Sigmoid colon (tissue), 4 donors: ENCODE results near the gene TRUB2.

Experiments used
- EP300 ChIP-seq, 4 donors: sonication (generic); formaldehyde crosslinking; IDR thresholded peaks; one replicate each; pipeline ENCODE4 v1.6.1; 2017; ENCODE audit warnings: antibody characterized with exemption in 4 of 4
- POLR2A ChIP-seq, 2 donors: fragments of 450-650 bp; IDR thresholded peaks; one replicate each; pipeline ENCODE4 v1.6.1; 2016; ENCODE audit warnings: antibody characterized with exemption in 2 of 2, mild to moderate bottlenecking in 2 of 2, moderate library complexity in 2 of 2
- POLR2AphosphoS5 ChIP-seq, 4 donors: sonication (generic); formaldehyde crosslinking; IDR thresholded peaks; one replicate each; pipeline ENCODE4 v1.6.1; 2017; ENCODE audit warnings: antibody characterized with exemption in 4 of 4
- TF ChIP-seq, protein P1 (sequence below), 4 experiments: fragments of 450-650 bp in 3 of 4; fragments of 200-600 bp in 1 of 4; IDR thresholded peaks; one replicate each; pipeline ENCODE4 v1.5.1; 2016 to 2019; ENCODE audit warnings: antibody characterized with exemption in 4 of 4, mild to moderate bottlenecking in 3 of 4, moderate library complexity in 2 of 4

DNA sequence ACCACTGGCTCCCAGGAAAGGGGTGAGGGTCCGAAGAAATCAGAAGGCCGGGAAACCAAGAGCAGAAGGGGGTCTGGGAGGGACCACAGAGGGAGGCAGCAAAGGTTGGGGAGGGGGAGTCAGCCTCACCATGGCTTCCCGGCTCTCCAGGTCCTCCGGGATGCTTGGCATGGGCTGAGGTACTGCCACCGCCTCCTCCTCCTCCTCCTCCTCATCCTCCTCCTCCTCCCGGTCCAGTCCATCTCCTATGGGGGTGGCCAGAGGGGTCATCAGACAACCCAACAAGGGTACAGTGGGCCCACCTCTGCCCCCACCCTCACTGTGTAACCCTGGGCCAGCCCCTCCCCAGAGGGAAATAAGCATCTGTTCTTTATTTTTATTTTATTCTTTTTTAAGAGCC is 63.9 kb downstream of the TRUB2 start:
- TF ChIP-seq, protein P1, sequence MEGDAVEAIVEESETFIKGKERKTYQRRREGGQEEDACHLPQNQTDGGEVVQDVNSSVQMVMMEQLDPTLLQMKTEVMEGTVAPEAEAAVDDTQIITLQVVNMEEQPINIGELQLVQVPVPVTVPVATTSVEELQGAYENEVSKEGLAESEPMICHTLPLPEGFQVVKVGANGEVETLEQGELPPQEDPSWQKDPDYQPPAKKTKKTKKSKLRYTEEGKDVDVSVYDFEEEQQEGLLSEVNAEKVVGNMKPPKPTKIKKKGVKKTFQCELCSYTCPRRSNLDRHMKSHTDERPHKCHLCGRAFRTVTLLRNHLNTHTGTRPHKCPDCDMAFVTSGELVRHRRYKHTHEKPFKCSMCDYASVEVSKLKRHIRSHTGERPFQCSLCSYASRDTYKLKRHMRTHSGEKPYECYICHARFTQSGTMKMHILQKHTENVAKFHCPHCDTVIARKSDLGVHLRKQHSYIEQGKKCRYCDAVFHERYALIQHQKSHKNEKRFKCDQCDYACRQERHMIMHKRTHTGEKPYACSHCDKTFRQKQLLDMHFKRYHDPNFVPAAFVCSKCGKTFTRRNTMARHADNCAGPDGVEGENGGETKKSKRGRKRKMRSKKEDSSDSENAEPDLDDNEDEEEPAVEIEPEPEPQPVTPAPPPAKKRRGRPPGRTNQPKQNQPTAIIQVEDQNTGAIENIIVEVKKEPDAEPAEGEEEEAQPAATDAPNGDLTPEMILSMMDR (IDR thresholded peaks at IDR 0.05), result no peak
- TF ChIP-seq EP300 (IDR thresholded peaks at IDR 0.05) (no peak), POLR2A (IDR thresholded peaks at IDR 0.05) (no peak), POLR2AphosphoS5 (IDR thresholded peaks at IDR 0.05) (no peak)
